Neural crest cell (in vitro differentiated cells): ENCODE results near the gene EFHD1. TPM values are rescaled to one million over a fixed set of nuclear protein-coding genes. Genes with fewer than 3 reads are reported as not detected.
"Not testable (repeated sequence)": the region's sequence is repeated elsewhere in the genome, so short reads cannot be mapped to it uniquely, and the experiment has no call there.

Source experiments
- DNase-seq: peaks from one replicate; pipeline ENCODE4 v3.0.0; 2021; ENCODE audit warnings: low read depth, mixed read lengths, low spot score
- H3K27ac Mint-ChIP-seq: one replicate; pipeline ENCODE4 v1.8.0; 2021; ENCODE audit warnings: mild to moderate bottlenecking, mixed read lengths; ENCODE audit not compliant: unreplicated experiment
- H3K27me3 Mint-ChIP-seq: 2 replicates; pipeline ENCODE4 v1.8.0; 2021; ENCODE audit warnings: low read depth, mild to moderate bottlenecking, mixed read lengths
- H3K36me3 Mint-ChIP-seq: 2 replicates; pipeline ENCODE4 v1.8.0; 2021; ENCODE audit warnings: low read depth, mild to moderate bottlenecking, mixed read lengths
- H3K4me1 Mint-ChIP-seq: 2 replicates; pipeline ENCODE4 v1.8.0; 2021; ENCODE audit warnings: mixed read lengths
- H3K4me3 Mint-ChIP-seq: one replicate; pipeline ENCODE4 v1.8.0; 2021; ENCODE audit warnings: mild to moderate bottlenecking, mixed read lengths
- H3K9me3 Mint-ChIP-seq: 2 replicates; pipeline ENCODE4 v1.8.0; 2021; ENCODE audit warnings: mixed read lengths
- CTCF ChIP-seq: fragments of 200-600 bp; sonication (generic); conservative IDR thresholded peaks from 2 replicates; pipeline ENCODE4 v1.5.0; 2021; ENCODE audit warnings: antibody characterized with exemption, mild to moderate bottlenecking
- total RNA-seq: library from RNA; stranded (reverse); gene quantifications from 2 replicates; pipeline ENCODE4 v1.2.1, GENCODE V29; 2021

EFHD1 gene
- total RNA-seq, 1 donor from 2014 or later, result 4.1 TPM

GRCh38 chr2:232714969-232715368 lies 81.6 kb downstream of the EFHD1 start:
- H3K4me3 Mint-ChIP-seq, result no peak overlapping the region
- no peak for TF ChIP-seq CTCF
- H3K4me1 Mint-ChIP-seq, result peaks cover 29% of the 10 kb centered on the region
- H3K27ac Mint-ChIP-seq, result no peak overlapping the region
- DNase-seq, result no peak
- no peaks in the 10 kb centered on the region for H3K27me3 Mint-ChIP-seq
- peaks cover 35% of the 10 kb centered on the region for H3K36me3 Mint-ChIP-seq
- H3K9me3 Mint-ChIP-seq, result peaks cover 3% of the 10 kb centered on the region

- Mint-ChIP-seq H3K4me1 (peaks cover 27% of the 10 kb centered on the region), H3K36me3 (peaks cover 31% of the 10 kb centered on the region)
- H3K9me3 Mint-ChIP-seq, DNase-seq, H3K4me3 Mint-ChIP-seq, H3K27ac Mint-ChIP-seq, H3K27me3 Mint-ChIP-seq: not testable (repeated sequence)
Measured at GRCh38 chr2:232720056-232720455, 86.7 kb downstream of the EFHD1 start.

DNA sequence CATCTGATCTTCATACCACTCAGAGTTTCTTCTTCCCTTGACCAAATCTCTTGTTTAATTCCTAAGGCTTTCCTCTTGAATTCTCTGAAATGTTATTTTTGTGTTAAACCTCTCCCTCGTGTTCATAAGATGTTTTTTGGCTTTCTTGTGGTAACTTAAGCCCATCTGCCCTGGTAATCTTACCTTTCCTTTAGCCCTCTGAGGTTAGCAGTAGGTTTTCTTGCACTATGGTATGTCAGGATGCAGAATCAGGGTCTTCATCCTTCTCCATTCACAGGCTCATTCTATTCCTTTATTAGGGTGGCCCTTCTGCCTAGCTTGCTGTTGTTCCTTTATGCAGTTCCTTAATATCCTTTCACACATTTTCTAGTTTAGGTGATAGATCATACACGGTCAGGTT lies 87.9 kb downstream of the EFHD1 start:
- H3K9me3 Mint-ChIP-seq, result peaks cover 3% of the 10 kb centered on the region
- no peak for TF ChIP-seq CTCF
- peaks cover 27% of the 10 kb centered on the region for H3K36me3 Mint-ChIP-seq
- peaks cover 17% of the 10 kb centered on the region for H3K4me1 Mint-ChIP-seq
- no peaks in the 10 kb centered on the region for H3K27me3 Mint-ChIP-seq
- peak overlapping the region; percentile 6 for H3K27ac Mint-ChIP-seq
- no peak overlapping the region for H3K4me3 Mint-ChIP-seq
- no peak for DNase-seq

- H3K9me3 Mint-ChIP-seq, result peaks cover 3% of the 10 kb centered on the region
- no peaks in the 10 kb centered on the region for H3K27me3 Mint-ChIP-seq
Measured at GRCh38 chr2:232721882-232722281, 88.5 kb downstream of the EFHD1 start.

DNA sequence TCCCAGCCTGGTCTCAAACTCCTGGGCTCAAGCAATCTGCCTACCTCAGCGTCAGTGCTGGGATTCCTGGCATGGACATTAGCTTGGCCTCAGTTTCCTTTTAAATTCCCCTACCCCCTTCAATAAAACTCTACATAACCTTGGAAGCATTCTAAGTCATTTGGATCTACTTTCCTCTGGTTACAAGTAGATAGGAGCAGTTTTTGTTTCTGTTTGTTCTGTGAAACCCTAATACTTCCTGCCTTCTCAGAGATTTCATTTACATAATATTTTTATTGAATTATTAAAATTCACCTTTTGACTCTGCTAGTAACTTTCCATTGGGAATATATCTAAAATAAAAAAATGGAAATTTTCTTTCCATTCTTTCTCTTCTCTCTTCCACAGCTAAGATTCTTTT lies 89.6 kb downstream of the EFHD1 start:
- Mint-ChIP-seq H3K4me3 (no peak overlapping the region), H3K27me3 (no peaks in the 10 kb centered on the region), H3K36me3 (peaks cover 22% of the 10 kb centered on the region), H3K9me3 (peaks cover 3% of the 10 kb centered on the region), H3K27ac (no peak overlapping the region), H3K4me1 (peaks cover 14% of the 10 kb centered on the region)
- TF ChIP-seq CTCF, result no peak
- DNase-seq, result no peak

More at GRCh38 chr2:232721882-232722281, 88.5 kb downstream of the EFHD1 start:
- H3K4me1 Mint-ChIP-seq, result peaks cover 14% of the 10 kb centered on the region
- H3K27ac Mint-ChIP-seq, result peak overlapping the region; percentile 72
- DNase-seq, result no peak
- no peak overlapping the region for H3K4me3 Mint-ChIP-seq
- peaks cover 27% of the 10 kb centered on the region for H3K36me3 Mint-ChIP-seq
- TF ChIP-seq CTCF, result no peak

DNA sequence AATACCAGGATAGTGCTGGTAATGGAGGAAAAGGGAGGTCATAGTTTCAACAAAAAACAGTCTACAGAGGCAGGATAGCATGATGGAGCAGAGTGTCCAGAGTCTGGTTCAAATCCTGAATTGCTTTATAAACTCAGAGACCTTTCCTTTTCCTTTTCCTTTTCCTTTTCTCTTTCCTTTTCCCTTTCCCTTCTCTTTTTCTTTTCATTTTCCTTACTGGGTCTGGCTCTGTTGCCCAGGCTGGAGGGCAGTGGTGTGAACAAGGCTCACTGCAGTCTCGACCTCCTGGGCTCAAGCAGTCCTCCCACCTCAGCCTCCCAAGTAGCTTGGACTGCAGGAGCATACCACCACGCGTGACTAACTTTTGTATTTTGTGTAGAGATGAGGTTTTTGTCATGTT lies 95.4 kb downstream of the EFHD1 start:
- Mint-ChIP-seq H3K27me3 (no peaks in the 10 kb centered on the region), H3K4me3 (no peak overlapping the region), H3K9me3 (no peaks in the 10 kb centered on the region), H3K27ac (no peak overlapping the region), H3K4me1 (no peaks in the 10 kb centered on the region), H3K36me3 (peaks cover 14% of the 10 kb centered on the region)
- no peak for DNase-seq
- no peak for TF ChIP-seq CTCF
